GM23248 (cell line): ENCODE measurements around the gene BRD3. TPM values are rescaled to one million over a fixed set of nuclear protein-coding genes. Genes with fewer than 3 reads are reported as not detected.

Source experiments
- DNase-seq: peaks from one replicate; pipeline ENCODE4 v3.0.0-alpha.2; 2015
- H2AFZ ChIP-seq: fragments of 200-600 bp; sonication (generic); 2 replicates; pipeline ENCODE4 v1.6.1; 2016; ENCODE audit warnings: antibody characterized with exemption
- H3F3A ChIP-seq: fragments of 200-600 bp; sonication (generic); 2 replicates; pipeline ENCODE4 v1.6.1; 2016; ENCODE audit warnings: mild to moderate bottlenecking, antibody characterized with exemption, mixed run types; ENCODE audit not compliant: insufficient read depth
- H3K27ac ChIP-seq: fragments of 200-600 bp; sonication (generic); 2 replicates; pipeline ENCODE4 v1.5.1; 2016; ENCODE audit warnings: mild to moderate bottlenecking
- H3K27me3 ChIP-seq: fragments of 200-600 bp; sonication (generic); replicated peaks from 2 replicates; pipeline ENCODE4 v1.6.1; 2016; ENCODE audit warnings: mild to moderate bottlenecking; ENCODE audit not compliant: insufficient read depth
- H3K36me3 ChIP-seq: fragments of 200-600 bp; sonication (generic); 2 replicates; pipeline ENCODE4 v1.6.1; 2016; ENCODE audit warnings: low read depth, mild to moderate bottlenecking
- H3K4me1 ChIP-seq: fragments of 200-600 bp; sonication (generic); 2 replicates; pipeline ENCODE4 v1.6.1; 2016; ENCODE audit warnings: mild to moderate bottlenecking; ENCODE audit not compliant: insufficient read depth
- H3K4me2 ChIP-seq: fragments of 200-600 bp; sonication (generic); one replicate; pipeline ENCODE4 v1.6.1; 2016; ENCODE audit warnings: mild to moderate bottlenecking; ENCODE audit not compliant: unreplicated experiment
- H3K4me3 ChIP-seq: fragments of 200-600 bp; sonication (generic); 2 replicates; pipeline ENCODE4 v1.5.1; 2016; ENCODE audit warnings: mild to moderate bottlenecking
- H3K79me2 ChIP-seq: fragments of 200-600 bp; sonication (generic); 2 replicates; pipeline ENCODE4 v1.6.1; 2016; ENCODE audit warnings: mild to moderate bottlenecking; ENCODE audit not compliant: insufficient read depth
- H3K9ac ChIP-seq: fragments of 200-600 bp; sonication (generic); 2 replicates; pipeline ENCODE4 v1.6.1; 2016; ENCODE audit warnings: mild to moderate bottlenecking
- H3K9me2 ChIP-seq: fragments of 200-600 bp; sonication (generic); 2 replicates; pipeline ENCODE4 v1.6.1; 2016; ENCODE audit warnings: mixed run types, mild to moderate bottlenecking, moderate library complexity; ENCODE audit not compliant: insufficient read depth
- H3K9me3 ChIP-seq: fragments of 200-600 bp; sonication (generic); one replicate; pipeline ENCODE4 v1.6.1; 2017; ENCODE audit warnings: low read depth
- H4K20me1 ChIP-seq: fragments of 200-600 bp; sonication (generic); 2 replicates; pipeline ENCODE4 v1.6.0; 2016; ENCODE audit not compliant: insufficient read depth
- EZH2 ChIP-seq: fragments of 200-600 bp; sonication (generic); IDR thresholded peaks from 2 replicates; pipeline ENCODE4 v1.6.1; 2018; ENCODE audit warnings: antibody characterized with exemption, mild to moderate bottlenecking; ENCODE audit not compliant: insufficient read depth, poor library complexity, severe bottlenecking
- EZH2phosphoT487 ChIP-seq: fragments of 200-600 bp; sonication (generic); IDR thresholded peaks from 2 replicates; pipeline ENCODE4 v1.6.1; 2018; ENCODE audit warnings: antibody characterized with exemption, moderate library complexity, mild to moderate bottlenecking, low read depth; ENCODE audit not compliant: insufficient read depth
- WGBS, 2 experiments: methylation state at CpG; one replicate each; pipeline ENCODE4 v1.1.6; 2015 to 2017; ENCODE audit warnings: low lambda C conversion rate in 2 of 2, low coverage in 1 of 2; ENCODE audit errors: missing lambda C conversion rate in 2 of 2; 5-methylcytosine and 5-hydroxymethylcytosine counted together
- in situ Hi-C: fragments of 300-500 bp; cut with MboI; formaldehyde crosslinking; loops from 2 replicates; pipeline ENCODE4 v1.15.0; 2020
- polyA plus RNA-seq: library from polyadenylated mRNA; unstranded; fragments of >200 nt; fragmentation: Nextera tagmentation; extraction: Ambion mirVana; gene quantifications from 2 replicates; pipeline ENCODE4 v1.2.1, GENCODE V29; 2016
- total RNA-seq: library from RNA; depleted of rRNA; stranded (reverse); fragments of >200 nt; shearing (Covaris generic); gene quantifications from 2 replicates; pipeline ENCODE4 v1.2.3, GENCODE V29; 2014

Gene BRD3
- total and polyA plus RNA-seq, 2 experiments from 2014 or later: 5.5 to 25.6 TPM

DNA sequence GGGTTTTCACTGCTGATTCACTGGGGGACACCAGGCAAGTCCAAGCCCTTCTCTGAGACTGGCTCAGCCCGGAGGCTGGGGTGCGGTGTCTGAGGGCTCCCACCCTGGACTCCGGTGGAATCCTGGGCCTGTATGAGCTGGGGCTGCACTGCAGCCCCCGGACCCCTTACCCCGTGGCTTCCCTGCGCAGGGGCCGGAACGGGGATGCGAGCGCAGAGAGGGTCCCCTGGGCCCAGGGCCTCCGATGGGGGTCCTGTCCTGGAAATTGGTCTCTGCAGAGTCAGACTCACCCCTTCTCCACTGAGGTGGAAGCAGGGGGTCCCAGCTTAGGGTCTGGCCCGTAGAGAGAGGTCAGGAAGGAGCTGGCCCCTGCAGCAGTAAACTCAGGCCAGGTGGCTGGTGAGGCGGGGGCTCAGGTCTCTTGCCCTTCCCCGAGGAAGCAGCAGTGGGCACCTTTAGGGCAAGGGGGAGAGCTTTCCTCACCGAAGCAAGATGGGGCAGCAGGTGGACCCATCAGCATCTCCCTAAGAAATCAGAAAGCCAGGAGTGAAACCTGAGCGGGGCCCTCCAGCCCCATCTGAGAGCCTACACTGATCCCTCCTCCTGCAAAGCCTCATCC, 74.1 kb downstream of the BRD3 start:
- Histone ChIP-seq H3K27ac (peak overlapping the region; percentile 89), H2AFZ (0 out of 2 replicates have a peak overlapping the region, but pooled peaks have one; percentile 75), H3F3A (no peaks in the 10 kb centered on the region), H3K9me3 (no peaks in the 10 kb centered on the region), H3K4me3 (peak overlapping the region; percentile 85), H3K4me1 (peaks cover 7% of the 10 kb centered on the region; the same call in 1 of the 2 replicates), H4K20me1 (no peaks in the 10 kb centered on the region), H3K9me2 (no peaks in the 10 kb centered on the region), H3K4me2 (peak overlapping the region; percentile 93), H3K36me3 (no peaks in the 10 kb centered on the region), H3K27me3 (no peaks in the 10 kb centered on the region), H3K79me2 (peaks cover 23% of the 10 kb centered on the region), H3K9ac (peak overlapping the region; percentile 89)
- no peak for TF ChIP-seq EZH2
- WGBS, 2 experiments: 44 to 46% methylated on average over 15 to 16 of the region's 16 CpGs
- in situ Hi-C loops: loop anchor here (5.0 kb wide), 1 partner anchor 206 kb away; no protein-coding TSS in a partner anchor
- no peak for DNase-seq

DNA sequence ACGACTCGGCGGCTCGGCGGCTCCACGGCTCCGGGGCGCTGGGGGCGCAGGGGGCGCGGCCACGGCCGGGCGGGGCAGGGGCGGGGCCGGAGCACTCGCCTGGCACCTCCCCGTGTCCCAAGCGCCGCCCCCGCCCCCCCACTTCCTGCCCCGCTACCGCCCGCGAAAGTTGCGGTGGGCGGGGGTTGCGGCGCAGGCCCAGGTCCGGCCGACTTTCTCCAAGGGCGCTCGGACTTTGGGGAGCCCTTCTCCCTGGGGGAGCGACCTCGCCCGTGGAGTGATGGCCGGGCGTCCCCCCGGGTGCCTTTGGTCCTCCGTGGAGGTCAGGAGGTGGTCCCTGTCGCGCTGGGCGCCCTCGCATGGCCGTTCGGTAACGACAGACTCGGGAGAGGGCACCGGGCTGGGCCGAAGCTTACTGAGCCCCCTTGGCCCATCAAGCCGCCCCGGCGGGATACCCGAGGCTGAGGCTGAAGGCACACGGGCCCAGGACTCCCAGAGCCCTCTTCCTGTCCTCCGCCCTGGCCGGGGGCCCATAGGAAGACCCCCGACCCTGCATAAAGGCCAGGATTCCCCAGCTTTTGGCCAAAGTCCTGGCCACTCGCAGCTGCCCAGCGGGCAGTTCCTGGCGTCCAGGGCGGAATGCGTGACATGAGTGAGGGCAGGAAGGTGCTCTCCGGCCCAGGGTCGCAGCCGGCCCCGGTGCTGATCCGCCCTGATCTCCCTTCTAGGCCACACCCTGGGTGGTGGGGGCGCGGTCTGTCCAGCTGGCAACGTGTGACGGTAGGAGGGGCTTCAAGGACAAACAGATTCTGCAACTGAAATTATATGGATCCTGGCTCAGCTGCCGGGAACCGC, 74.8 kb downstream of the BRD3 start:
- in situ Hi-C loops: loop anchor here (5.0 kb wide), 1 partner anchor 206 kb away; no protein-coding TSS in a partner anchor
- peaks cover 30% of the 10 kb centered on the region for H3K79me2 ChIP-seq

DNA sequence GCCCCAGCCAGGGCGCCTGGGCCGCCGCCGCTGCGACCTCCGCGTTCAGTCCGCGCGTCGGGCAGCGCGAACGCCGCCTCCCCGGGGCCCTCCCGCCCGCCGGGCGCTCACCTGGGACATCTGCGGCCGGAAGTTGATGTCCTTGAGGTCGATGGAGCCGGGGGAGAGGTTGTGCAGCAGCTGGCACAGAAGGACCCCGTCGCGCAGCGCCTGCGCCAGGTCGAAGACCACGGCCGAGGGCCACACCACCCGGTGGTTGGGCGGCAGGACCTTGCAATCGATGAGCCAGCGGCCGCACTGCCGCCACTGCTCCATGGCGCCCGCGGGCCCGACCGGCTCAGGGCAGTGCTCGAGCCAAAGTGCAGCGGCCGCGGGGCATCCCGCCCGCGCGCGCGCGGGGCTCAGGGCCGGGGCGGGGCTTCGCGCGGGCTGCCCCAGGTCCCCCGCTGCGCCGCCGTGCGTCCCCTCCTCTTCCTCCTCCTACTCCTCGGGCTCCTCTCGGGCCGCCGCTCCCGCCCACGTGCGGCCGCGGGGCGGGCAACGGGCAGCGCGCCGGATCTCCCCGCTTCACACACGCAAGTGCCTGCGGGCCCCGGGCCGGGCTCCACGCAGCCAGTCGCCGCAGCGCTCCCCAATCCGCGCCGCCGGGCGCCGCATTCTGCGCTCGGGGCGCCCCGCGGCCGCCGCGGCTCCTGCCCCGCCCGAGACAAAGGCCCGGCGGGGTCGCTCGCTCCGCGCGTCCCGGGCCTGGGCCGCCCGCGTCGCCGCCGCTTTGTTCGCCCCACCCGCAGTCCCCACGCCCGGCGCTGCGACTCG, 75.7 kb downstream of the BRD3 start, which contains the start of gene VAV2:
VAV2 (minus strand) TSS at position 361 of the 816 bp plus-strand sequence; CDS start at position 315, 46 bp downstream.
- TF ChIP-seq EZH2phosphoT487 (no peak), EZH2 (no peak)
- Histone ChIP-seq H3K4me3 (peak within 1 kb of the TSS; percentile 85), H3K27ac (peak within 1 kb of the TSS; percentile 89), H3K9me3 (no peaks in the 10 kb centered on the region), H3K79me2 (peaks cover 38% of the 10 kb centered on the region), H3K9me2 (no peaks in the 10 kb centered on the region), H4K20me1 (no peaks in the 10 kb centered on the region), H3K36me3 (no peaks in the 10 kb centered on the region), H3K9ac (peak within 1 kb of the TSS; percentile 89), H3F3A (no peaks in the 10 kb centered on the region), H3K4me2 (peak within 1 kb of the TSS; percentile 93), H2AFZ (peak within 1 kb of the TSS; percentile 80), H3K4me1 (peaks cover 7% of the 10 kb centered on the region; the same call in 1 of the 2 replicates), H3K27me3 (no peaks in the 10 kb centered on the region)
- in situ Hi-C loops: loop anchor here (5.0 kb wide), 1 partner anchor 205 kb away; no protein-coding TSS in a partner anchor
- WGBS, 2 experiments: 0 to 1% methylated on average over 38 to 73 of the region's 124 CpGs
- peak; percentile 77 for DNase-seq

More for the DNA sequence above, 74.8 kb downstream of the BRD3 start:
- no peaks in the 10 kb centered on the region for H3K36me3 ChIP-seq
- H3K27me3 ChIP-seq: no peaks in the 10 kb centered on the region
- no peaks in the 10 kb centered on the region for H3F3A ChIP-seq
- 0 to 2% methylated on average over 49 to 62 of the region's 74 CpGs for WGBS, 2 experiments
- peak overlapping the region; percentile 85 for H3K4me3 ChIP-seq
- no peaks in the 10 kb centered on the region for H4K20me1 ChIP-seq
- H3K9ac ChIP-seq: peak overlapping the region; percentile 89
- H3K9me2 ChIP-seq: no peaks in the 10 kb centered on the region
- no peaks in the 10 kb centered on the region for H3K9me3 ChIP-seq
- TF ChIP-seq EZH2phosphoT487 (no peak), EZH2 (no peak)
- peaks cover 7% of the 10 kb centered on the region; the same call in 1 of the 2 replicates for H3K4me1 ChIP-seq
- H3K4me2 ChIP-seq: peak overlapping the region; percentile 93
- peak overlapping the region; percentile 89 for H3K27ac ChIP-seq
- DNase-seq: peak; percentile 95
- peak overlapping the region; percentile 75 for H2AFZ ChIP-seq
